Prostate gland (tissue), 2 donors: ENCODE measurements around the gene BCAS3.

Experiments used
- POLR2A ChIP-seq: fragments of 450-650 bp; IDR thresholded peaks from one replicate; pipeline ENCODE4 v1.6.1; 2016; ENCODE audit warnings: antibody characterized with exemption, mild to moderate bottlenecking
- TF ChIP-seq, protein P1 (sequence below), 4 experiments: fragments of 200-600 bp in 2 of 4; fragments of 450-650 bp in 2 of 4; sonication (generic) in 2 of 4; IDR thresholded peaks; 1 replicate in 3 of 4; 2 replicates in 1 of 4; pipeline ENCODE4 v1.5.1; 2016 to 2019; ENCODE audit warnings: antibody characterized with exemption in 4 of 4, mild to moderate bottlenecking in 2 of 4, moderate library complexity in 2 of 4

GRCh38 chr17:61284746-61285145 is 607.1 kb downstream of the BCAS3 start:
- TF ChIP-seq, protein P1, sequence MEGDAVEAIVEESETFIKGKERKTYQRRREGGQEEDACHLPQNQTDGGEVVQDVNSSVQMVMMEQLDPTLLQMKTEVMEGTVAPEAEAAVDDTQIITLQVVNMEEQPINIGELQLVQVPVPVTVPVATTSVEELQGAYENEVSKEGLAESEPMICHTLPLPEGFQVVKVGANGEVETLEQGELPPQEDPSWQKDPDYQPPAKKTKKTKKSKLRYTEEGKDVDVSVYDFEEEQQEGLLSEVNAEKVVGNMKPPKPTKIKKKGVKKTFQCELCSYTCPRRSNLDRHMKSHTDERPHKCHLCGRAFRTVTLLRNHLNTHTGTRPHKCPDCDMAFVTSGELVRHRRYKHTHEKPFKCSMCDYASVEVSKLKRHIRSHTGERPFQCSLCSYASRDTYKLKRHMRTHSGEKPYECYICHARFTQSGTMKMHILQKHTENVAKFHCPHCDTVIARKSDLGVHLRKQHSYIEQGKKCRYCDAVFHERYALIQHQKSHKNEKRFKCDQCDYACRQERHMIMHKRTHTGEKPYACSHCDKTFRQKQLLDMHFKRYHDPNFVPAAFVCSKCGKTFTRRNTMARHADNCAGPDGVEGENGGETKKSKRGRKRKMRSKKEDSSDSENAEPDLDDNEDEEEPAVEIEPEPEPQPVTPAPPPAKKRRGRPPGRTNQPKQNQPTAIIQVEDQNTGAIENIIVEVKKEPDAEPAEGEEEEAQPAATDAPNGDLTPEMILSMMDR (IDR thresholded peaks at IDR 0.05): no peak
- TF ChIP-seq POLR2A: no peak
